Glomerular endothelial cell (primary cell): ENCODE data around the gene SPACA4. TPM values are rescaled to one million over a fixed set of nuclear protein-coding genes. Genes with fewer than 3 reads are reported as not detected.
A peak's percentile ranks its signal among the peaks of the same experiment; 100 is the strongest.
"Not testable (repeated sequence)": the region's sequence is repeated elsewhere in the genome, so short reads cannot be mapped to it uniquely, and the experiment has no call there.

Experiments
- DNase-seq: peaks from one replicate; pipeline ENCODE4 v3.0.0-alpha.2; 2011; ENCODE audit warnings: low read depth, low spot score; ENCODE audit errors: extremely low read depth
- total RNA-seq: library from RNA; depleted of rRNA; stranded (reverse); fragments of >200 nt; gene quantifications from 2 replicates; pipeline ENCODE4 v1.2.3, GENCODE V29; 2015

SPACA4 gene, protein sequence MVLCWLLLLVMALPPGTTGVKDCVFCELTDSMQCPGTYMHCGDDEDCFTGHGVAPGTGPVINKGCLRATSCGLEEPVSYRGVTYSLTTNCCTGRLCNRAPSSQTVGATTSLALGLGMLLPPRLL
- total RNA-seq = not detected in 2 replicates

DNA sequence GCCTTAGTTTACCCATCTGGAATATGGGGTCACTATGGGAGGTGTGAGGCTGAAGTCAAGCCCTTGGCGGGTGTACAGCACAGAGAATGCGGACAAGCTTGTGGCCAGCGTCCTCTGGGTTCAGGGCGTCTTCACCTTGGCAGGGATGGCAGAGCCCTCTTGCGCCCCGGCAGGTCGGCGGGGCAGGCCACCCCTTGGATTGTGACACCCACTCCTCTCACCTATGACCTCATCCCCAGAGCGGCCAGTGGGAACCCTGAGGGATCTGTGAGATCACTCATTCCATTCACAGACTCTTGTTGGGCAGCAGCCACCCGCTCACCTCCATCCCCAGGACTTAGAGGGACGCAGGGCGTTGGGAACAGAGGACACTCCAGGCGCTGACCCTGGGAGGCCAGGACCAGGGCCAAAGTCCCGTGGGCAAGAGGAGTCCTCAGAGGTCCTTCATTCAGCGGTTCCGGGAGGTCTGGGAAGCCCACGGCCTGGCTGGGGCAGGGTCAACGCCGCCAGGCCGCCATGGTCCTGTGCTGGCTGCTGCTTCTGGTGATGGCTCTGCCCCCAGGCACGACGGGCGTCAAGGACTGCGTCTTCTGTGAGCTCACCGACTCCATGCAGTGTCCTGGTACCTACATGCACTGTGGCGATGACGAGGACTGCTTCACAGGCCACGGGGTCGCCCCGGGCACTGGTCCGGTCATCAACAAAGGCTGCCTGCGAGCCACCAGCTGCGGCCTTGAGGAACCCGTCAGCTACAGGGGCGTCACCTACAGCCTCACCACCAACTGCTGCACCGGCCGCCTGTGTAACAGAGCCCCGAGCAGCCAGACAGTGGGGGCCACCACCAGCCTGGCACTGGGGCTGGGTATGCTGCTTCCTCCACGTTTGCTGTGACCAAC lies at the start of gene SPACA4:
SPACA4 (plus strand) TSS at position 280 of the 896 bp plus-strand sequence; CDS start at position 517, 237 bp downstream.
- no peak for DNase-seq

DNA sequence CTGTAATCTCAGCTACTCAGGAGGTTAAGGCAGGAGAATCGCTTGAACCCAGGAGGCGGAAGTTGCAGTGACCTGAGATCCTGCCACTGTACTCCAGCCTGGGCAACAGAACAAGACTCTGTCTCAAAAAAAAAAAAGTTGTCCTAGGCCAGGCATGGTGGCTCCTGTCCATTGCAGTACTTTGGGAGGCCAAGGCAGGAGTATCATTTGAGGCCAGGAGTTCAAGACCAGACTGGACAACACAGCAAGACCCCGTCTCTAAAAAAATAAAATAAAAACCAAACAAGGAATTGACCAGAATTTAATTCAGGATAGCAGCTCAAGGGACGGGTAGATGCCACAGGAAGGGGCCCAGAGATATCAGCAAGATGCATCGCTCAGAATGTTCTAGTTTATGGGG lies 49.7 kb upstream of the SPACA4 start:
- DNase-seq = no peak

DNA sequence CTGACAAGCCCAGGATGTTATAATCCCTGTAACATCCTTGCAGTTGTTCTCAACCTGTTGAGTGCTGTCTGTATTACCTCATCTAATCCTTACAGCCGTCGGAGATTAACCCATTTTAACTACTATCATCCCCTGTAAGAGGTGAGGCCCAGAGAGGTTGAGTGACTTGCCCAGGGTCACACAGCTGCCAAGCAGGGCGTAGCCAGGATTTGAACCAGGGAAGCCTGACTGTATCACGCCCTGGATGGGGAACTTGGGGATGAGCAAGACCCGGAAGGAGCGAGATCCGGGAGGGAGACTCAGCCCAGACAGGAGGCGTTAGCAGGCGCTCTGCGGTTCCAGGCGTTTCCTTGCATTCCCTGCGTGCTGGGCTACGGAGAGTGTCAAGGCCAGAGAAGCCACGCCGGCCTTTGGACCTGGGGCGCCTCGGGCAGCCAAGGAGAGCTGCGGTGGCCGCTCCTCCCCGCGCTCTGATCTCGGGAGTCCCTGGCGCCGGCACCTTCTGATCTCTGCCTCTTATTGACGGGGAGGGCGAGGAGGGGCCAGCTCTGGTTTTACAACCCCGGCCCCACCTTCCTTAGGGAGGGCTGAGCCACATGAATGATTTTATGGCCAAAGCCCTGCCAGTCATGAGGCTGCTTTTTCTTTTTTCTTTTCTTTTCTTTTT lies 48.4 kb upstream of the SPACA4 start:
- DNase-seq = no peak

DNA sequence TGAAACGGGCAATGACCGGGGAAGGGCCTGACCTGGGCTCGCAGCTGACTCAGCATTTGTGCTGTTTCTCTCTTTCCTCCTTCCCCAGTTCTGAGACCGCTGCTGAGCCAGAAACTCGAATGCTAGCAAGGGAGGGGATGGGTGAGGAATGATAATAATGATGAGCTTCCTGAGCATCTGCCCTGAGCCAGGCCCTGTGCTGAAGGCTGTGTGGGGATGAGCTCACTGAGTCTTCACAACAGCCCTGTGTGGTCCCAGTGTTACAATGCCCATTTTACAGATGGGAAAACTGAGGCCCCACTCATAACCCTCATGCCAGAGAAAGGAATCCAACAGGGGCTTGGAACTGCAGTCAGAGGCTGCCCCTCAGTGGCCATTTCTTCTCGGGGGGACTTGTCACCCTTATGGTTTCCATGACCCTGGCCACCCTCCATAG lies 46.4 kb upstream of the SPACA4 start:
- DNase-seq = no peak

DNA sequence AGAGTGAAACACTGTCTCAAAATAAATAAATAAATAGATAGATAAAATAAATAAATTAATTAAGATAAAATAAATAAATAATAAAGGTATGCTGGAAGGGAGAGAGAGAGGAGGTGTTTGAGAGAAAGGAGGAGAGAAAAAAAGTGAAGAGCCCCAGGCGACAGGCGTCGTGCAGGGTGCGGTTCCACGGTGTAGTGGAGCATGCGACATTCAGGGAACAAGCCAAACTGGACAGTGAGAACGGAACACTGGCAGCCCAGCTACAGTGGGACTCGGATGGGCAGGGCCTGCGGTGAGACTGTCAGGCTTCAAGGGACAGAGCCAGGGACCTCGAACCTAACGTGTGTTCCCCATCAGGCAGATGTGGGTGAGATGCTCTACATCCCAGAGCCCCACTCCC lies 45.1 kb upstream of the SPACA4 start:
- no peak for DNase-seq

DNA sequence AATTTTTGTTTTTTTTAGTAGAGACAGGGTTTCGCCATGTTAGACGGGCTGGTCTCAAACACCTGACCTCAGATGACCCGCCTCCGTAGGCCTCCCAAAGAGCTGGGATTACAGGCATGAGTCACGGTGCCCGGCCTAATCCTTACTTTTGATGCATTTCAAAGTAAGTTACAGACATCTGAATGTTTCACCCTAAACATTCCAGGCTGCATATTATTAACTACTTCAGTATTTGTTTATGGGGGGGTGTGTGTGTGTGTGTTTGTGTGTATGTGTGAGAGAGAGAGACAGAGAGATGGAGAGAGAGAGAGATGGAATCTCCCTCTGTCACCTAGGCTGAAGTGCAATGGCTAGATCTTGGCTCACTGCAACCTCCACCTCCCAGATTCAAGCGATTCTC lies 41.5 kb upstream of the SPACA4 start:
- DNase-seq = no peak

DNA sequence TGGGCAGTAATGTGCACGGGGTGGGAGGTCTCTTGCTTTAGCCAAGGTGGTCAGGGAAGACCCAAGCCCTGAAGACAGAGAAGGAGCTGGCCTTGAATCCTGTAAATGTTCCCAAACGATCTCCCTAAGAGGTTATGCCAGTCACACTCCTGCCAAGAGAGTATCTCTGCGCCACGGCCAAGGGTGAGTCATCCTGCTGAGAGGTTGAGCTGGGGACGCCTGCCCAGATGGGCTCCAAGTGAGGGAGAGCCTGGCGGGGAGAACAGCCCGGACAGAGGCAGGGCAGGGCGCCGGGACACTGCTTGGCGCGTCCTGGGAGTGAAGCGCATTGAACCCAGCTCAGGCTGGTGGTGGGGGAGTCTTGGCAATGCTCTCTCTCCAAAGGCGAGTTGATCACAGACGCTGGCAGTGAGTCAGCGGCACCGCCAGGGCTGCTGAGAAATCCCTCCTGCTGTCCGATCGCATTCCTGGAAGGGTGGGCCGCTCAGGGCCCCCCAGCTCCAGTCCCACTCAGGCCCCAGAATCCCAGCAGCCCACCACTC lies 38.1 kb upstream of the SPACA4 start:
- DNase-seq = no peak

DNA sequence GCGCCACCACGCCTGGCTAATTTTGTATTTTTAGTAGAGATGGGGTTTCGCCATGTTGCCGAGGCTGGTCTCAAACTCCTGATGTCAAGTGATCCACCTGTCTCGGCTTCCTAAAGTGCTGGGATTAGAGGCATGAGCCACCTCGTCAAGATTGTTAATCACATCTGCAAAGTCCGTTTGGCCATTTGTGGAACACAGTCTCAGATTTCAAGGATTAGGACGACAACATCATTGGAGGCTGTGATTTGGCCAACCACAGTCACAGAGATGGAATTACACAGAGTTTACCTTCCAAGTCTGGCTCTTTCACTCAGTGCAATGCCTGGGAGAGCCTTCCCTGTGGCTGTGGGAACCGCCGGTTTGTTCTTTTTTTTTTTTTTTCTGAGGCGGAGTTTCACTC lies 36.7 kb upstream of the SPACA4 start:
- DNase-seq = no peak

DNA sequence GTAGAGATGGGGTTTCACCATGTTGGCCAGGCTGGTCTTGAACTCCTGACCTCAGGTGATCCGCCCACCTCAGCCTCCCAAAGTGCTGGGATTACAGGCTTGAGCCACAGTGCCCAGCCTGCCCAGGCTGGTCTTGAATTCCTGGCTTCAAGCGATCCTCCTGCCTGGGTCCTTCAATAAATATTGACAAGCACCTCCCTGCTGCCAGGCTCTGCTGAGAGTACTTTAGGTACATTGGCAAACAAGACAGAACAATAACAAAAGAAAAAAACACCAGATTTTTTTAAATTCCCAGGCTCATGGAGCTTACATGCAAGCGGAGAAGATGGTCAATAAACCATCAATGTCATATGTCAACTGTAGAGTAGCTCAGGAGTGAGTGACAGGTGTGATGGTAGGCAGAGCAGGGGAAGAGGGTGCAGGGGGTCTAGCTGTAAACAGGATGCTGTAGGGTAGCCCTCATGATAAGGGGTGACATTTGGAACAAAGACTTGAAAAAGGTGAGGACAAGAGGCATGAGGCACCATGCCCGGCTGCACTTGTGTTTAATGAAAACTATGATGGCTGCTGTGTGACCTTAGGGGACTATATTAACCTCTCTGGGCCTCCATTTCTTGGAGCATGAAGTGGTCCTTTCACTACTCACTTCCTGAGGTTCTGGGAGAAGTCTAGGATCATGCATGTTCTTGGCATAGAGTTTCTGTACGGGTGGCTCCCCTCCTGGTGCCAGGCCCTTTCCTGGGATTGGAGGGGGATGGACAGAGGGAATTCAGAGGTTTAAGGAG lies 35.0 kb upstream of the SPACA4 start:
- DNase-seq = no peak

DNA sequence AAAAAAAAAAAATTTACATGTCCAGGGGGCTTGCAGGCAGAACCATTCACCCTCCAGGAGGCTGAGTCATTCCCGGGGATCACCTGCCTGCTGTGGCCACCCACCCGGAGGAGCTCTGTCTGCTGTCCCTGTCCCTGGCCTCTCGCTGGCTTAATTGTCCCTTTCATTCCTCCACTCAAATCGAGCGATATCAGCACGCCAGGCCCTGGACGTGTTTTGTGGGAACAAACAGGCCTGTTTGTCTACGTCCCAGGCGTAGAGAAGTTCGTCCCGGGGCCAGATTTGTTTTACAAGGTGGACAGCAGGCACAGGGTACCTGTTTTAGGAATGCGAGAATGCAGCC lies 33.4 kb upstream of the SPACA4 start:
- DNase-seq = no peak

DNA sequence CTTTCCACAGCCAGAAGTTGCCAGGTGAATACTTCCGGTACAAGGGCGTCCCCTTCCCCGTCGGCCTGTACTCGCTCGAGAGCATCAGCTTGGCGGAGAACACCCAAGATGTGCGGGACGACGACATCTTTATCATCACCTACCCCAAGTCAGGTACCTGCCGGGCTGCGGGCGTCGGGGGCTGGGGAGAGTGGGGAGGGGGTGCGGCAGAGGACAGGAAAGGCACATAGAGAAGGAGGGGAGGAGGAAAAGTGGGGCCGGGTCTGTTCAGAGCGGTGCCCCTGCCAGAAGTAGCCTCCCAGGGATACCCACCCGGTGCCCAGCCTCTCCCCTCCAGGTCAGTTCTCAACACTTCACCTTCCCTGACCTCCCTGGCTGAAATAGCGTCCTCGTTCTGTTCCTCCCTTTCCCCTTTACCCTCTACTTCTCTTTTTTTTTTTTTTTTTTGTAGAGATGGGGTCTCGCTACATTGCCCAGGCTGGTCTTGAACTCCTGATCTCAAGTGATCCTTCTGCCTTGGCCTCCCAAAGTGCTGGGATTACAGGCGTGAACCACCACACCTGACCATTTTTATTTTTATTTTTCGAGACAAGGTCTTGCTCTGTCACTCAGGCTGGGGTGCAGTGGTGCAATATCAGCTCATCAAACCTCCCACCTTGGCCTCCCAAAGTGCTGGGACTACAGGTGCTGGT lies 30.5 kb upstream of the SPACA4 start:
- DNase-seq = no peak

DNA sequence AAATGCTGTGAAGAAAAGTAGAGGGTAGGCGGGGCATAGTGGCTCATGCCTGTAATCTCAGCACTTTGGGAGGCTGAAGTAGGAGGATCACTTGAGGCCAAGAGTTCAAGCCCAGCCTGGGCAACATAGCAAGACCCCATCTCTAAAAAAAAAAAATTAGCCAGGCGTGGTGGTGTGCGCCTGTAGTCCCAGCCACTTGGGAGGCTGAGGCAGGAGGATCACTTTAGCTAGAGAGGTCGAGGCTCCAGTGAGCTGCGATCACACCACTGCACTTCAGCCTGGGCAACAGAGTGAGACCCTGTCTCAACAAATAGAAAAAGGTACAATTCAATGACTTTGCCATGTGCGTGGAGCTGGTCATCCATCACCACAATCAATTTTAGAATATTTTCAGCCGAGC lies 28.6 kb upstream of the SPACA4 start:
- not testable (repeated sequence) for DNase-seq

DNA sequence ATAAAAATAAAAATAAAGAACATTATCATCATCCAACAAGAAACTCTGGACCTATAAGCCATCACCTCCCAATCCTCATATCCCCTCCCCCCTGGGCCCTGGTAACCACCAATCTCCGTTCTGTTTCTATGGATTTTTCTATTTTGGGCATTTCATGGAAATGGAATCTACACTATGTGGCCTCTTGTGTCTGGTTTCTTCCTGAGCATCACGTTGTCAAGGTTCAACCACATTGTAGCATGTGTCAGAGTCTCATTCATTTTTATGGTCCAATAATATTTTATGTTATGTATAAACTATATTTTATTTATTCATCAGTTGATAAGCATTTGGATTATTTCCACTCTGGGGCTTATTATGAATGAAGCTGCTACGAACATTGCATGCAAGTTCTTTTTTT lies 27.7 kb upstream of the SPACA4 start:
- no peak for DNase-seq

DNA sequence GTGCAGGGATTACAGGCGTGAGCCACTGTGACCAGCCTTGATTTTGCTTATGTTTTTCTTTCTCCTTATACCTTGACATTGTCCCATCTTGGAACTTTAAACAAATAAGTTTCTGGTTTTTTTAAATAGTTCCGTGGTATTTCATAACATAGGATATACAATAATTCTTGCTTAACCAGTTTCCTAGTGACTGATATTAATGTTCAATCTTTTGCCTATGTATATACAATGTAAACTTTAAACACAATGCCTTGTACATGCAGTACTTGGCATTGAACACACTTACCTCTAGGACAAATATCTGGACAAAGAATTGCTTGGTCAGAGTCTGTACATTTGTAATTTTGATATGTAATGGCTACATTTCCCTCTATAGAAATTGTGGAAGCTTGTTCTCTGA lies 24.4 kb upstream of the SPACA4 start:
- no peak for DNase-seq

DNA sequence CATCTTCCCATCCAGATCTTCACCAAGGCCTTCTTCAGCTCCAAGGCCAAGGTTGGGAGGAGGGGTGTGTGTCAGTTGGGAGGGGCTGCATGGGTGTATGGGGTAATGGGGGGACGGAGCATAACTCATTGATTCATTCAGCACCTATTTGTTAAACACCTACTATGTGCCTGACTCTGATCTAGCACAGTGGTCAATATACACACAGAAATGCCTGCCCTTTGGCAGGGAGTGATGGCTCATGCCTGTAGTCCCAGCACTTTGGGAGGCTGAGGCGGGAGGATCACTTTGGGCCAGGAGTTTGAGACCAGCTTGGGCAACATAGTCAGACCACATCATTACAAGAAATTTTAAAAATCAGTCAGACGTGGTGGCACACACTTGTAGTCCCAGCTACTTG lies 19.2 kb upstream of the SPACA4 start:
- DNase-seq = no peak

DNA sequence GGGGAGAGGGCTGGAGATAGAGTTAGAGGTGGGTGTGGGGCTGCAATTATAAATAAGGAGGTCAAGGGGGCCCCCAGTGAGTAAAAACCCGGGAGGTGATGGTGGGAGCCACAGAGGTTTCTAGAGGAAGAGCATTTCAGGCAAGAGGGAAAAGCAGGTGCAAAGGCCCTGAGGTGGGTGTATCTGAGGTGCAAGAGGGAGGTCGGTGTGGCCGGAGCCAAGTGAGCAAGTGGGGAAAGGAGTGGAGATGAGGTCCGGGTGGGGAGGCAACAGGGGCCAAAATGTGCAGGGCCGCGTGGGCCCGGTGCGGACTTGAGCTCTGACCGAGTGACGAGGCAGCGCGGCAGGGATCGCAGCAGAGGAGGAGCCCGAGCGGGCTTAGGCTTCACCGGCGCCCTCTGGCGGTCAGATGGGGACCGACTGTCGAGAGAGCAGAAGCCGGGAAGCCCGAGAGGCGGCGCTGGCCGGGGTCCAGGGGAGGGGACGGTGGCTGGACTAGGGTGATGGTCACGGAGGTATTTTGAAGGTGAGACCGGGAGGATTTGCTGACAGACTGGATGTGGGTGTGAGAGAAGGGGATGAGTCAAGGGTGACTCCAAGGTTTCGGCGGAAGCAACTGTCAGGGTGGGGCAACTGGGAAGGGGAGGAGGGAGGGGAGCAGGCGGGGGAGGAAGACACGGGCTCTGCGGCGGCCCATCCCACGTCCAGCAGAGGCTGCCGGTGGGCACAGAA lies 17.7 kb upstream of the SPACA4 start:
- DNase-seq = peak; percentile 31

DNA sequence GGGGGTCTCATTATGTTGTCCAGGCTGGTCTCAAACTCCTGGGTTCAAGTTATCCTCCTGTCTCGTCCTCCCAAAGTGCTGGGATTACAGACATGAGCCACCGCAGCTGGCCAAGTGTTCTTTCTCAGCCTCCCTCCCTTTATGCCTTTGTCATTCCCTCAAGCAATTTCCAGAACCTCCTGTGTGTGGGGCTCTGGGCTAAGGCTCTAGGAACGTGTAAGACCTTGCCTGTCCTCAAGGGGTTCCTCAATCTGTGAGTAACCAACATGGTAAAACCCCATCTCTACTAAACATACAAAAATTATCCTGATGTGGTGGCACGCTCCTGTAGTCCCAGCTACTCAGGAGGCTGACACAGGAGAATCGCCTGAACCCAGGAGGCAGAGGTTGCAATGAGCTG lies 15.5 kb upstream of the SPACA4 start:
- DNase-seq = no peak

DNA sequence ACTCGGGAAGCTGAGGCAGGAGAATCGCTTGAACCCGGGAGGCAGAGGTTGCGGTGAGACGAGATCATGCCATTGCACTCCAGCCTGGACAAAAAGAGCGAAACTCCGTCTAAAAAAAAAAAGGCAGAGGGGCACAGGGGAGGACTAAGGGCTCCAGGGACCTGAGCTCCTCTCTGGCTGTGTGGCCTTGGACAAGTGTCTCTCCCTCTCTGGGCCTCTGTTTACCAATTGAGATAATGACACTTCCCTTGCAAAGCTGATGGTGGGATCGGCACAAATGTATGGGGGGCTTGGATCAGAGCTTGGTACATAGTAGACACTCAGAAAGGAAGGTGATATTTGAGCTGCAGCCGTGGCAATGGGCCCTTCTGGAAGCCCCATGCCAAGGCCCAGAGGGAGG lies 11.4 kb upstream of the SPACA4 start:
- DNase-seq = no peak

DNA sequence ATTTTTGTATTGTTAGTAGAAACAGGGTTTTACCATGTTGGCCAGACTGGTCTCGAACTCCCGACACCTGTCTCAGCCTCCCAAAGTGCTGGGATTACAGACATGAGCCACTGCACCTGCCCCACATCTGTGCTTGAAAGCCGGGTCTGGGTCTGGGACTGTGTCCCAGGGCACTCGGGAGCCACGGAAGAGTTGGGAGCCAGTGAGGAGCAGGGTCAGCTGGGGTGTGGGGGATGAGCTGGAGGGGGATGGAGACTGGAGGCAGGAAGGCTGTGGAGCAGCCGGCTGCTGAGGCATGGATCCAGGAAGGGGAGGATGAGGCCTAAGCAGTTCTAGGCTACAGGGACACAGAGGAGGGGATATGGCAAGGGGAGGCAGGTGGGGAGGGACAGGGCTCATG lies 10.7 kb upstream of the SPACA4 start:
- no peak for DNase-seq

DNA sequence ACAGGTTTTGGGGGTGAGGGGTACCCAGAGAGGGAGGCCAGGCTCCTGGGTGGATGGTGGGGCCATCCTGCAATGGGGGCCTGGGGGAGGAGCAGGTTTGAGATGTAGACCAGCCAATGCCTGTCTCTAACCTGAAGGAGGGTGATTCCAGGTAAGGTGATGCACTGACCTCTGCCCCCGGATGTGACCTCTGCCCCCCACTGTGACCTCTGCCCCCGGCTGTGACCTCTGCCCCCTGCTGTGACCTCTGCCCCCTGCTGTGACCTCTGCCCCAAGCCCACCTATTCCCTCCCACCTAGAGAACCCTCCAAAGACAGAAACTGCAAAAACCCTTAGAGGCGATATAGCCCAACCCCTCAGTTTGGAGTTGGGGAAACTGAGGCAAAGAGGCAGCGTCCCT lies 10.3 kb upstream of the SPACA4 start:
- DNase-seq = no peak
